Activated naive CD4-positive, alpha-beta T cell treated with anti-CD3 and anti-CD28 coated beads, Interleukin-2, amount 50 U/mL, for 16 hours (primary cell): Measurements from ENCODE around the gene LSM11.
"Not testable (repeated sequence)": the region's sequence is repeated elsewhere in the genome, so short reads cannot be mapped to it uniquely, and the experiment has no call there.

ENCODE experiments used
- DNase-seq: peaks from one replicate; pipeline ENCODE4 v3.0.0-alpha.2; 2020

LSM11 gene

DNA sequence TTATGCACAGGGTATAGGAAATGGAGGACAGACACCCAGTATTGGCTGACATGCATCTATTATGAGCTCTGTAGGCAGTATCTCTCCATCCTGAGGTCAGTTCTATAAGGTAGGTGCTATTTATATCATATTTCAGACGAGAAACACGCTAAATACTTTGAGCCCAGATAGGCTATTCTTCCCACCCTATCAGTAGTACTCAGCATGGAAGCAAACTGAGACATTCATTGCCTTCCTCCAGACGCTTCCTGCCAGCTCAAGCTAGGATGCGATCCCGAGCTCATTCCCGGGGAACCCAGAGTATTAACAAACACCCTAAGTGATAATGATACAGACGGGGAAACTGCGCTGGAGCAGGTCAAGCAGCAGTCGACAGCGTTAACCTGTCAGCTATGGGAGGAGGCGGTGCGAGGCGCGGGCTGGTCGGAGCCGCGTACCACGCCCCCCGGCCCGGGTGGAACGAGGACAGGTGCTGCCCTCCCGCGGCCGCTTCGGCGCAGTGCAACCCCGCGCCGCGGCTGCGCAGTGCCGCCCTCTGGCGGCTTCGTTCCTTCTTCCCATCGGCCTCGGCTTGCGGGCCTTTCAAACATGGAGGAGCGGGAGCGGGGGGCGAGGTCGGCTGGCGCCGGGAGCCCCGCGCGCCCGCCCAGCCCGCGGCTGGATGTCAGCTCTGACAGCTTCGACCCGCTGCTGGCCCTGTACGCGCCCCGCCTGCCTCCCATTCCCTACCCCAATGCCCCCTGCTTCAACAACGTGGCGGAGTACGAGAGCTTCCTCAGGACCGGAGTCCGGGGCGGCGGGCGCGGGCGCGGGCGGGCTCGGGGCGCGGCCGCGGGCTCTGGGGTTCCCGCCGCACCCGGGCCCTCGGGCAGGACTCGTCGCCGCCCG is at the start of gene LSM11:
Gene LSM11 (plus strand): TSS at position 550 of the 888 bp plus-strand sequence. CDS start 39 bp downstream, at position 589.
- DNase-seq = peak; percentile 90

- not testable (repeated sequence) for DNase-seq
These were observed 49.7 kb upstream of the LSM11 start for GRCh38 chr5:157693816-157694215.

DNA sequence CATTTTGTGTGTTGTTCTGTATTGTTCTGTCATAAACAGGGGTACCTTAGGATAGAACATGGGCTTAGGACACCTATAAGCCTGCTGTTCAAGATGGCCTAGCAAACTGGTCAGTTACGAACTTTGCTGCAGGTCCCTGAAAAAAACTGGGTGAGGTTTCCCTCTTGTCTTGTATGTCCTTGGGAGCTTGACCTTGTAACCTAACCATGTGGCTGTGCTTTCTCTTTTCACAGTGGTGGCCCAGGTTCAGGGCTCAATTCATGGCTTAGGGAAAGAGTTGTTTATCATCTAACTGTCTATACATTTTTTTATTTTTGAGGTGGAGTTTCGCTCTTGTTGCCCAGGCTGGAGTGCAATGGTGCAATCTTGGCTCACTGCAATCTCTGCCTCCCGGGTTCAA is 47.4 kb upstream of the LSM11 start:
- DNase-seq = not testable (repeated sequence)

DNA sequence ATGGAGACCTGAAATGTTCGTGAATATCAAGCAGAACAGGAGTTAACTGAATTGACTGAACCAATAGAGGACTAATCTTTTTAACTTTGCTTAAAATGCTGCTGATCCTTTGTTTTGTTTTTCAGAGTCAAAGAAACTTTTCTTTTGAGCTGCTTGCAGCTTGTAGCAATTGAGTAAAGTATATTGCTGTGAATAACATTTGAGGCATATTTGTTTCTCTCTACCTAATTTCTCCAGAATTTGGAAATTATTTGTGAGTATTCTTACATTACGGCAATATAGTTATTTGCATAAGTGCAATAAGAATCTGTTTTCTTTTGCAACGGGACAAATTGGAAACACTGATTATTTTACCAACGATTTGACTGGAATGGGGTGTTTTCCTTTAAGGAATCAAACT is 44.8 kb upstream of the LSM11 start:
- not testable (repeated sequence) for DNase-seq

DNA sequence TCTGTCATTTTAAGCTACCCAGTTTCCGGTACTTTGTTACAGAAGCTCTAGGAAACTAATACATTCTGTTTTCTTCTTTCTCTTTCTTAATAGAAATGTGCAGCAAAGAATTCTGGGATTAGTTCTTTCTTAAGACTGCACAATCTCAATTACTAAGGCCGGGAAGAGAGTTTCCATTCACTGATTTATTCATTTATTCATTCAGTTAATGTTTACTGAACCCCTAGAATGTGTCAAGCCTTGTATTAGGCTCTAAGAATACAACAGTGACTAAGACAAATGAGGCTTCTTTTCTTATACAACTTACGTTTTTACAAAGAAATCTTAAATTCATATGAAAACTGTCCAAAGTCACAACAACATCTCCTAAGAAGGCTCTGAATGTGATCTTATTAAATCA is 39.8 kb upstream of the LSM11 start:
- DNase-seq = no peak

GRCh38 chr5:157708866-157709265 is 34.6 kb upstream of the LSM11 start:
- DNase-seq = no peak

DNA sequence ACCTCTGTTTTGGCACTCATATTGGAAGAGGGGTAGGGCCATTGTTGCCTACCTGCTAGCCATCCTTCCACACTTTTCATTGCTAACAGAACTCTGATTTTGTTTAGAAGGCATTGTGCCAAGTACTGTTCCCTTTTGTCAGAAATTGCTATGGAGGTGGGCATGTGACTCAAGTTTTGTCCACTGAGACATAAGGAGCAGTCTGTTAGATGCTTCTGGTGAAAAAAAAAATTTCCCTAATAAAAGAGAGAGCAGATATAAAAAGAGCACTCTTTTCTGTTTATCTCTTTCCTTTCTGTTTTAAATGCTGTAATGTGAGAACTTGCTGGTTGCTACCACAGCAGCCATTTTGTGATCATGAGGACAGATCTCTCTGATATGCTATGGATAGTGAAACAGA is 34.2 kb upstream of the LSM11 start:
- DNase-seq = no peak

DNA sequence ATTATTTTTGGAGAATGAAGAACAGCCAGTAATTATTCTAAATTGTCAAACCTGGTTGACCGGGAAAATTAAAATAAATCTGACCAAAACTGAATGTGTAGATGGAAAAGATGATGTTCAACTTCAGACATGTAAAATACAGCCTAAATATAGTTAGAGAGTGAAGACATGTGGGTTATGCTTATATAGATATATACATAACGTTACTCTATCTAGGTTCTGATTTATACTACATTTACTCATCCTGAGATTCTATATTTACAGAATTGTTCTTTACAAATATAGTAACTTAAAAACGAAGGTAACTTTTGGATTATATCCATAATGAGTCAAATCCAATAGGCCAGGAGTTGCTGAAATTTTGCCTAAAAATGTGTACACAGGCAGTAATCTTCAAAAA is 33.1 kb upstream of the LSM11 start:
- no peak for DNase-seq

DNA sequence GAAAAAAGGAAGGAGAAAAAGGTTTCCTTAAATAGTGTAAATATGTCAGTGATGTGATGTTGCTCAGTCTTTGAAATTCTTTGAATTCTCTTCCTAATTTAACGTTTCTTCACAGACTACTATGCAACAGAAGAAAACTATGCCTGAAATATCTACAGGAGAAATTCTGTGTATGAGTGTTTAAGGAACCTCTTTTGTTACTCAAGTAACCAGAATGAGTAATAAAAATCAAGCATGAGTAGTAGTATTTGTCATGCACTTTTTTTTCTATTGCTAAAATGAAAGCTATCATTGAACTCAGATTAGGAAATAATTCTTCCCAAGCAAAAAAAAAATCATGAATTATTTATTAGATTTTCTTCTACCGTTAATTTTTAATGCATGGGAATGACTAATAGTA is 32.6 kb upstream of the LSM11 start:
- DNase-seq = no peak

DNA sequence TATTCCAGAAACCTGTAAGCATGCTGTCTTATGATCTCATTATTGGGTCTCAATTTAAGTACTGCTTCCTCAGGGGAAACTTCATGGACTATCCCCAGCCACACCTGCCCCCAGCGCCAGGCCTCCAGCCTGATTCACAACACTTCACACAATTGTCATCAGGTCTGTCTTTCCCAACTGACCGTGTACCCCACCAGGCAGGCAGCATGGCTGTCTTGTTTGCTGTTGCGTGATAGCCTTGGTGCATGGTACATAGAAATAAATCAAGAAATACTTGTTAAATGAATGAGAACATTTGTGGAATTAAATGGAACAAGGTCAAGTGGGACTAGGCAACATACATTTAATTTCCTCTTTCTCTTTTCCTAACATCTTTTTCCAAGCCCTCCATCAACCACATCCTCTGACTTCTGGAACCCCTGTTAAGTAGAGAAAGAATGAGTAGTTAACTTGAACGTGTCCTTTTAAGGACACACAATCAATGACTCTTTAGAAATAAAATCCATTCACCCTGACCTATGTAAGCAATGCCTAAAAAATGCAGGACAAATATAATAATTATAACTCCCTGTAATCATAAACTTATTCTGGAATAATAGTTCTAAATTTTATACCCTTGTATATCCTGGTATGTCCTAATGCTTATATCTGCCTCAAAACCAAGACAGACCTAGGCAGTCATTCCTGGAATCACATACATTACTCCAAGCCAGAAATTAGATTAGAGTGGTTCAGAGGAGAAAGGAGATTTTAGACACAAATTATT is 29.5 kb upstream of the LSM11 start:
- no peak for DNase-seq

- no peak for DNase-seq
These were observed 29.0 kb upstream of the LSM11 start for GRCh38 chr5:157714596-157714864.

- DNase-seq = no peak
These were observed 25.0 kb upstream of the LSM11 start for GRCh38 chr5:157718519-157718918.

- no peak for DNase-seq
These were observed 24.3 kb upstream of the LSM11 start for GRCh38 chr5:157719245-157719644.

DNA sequence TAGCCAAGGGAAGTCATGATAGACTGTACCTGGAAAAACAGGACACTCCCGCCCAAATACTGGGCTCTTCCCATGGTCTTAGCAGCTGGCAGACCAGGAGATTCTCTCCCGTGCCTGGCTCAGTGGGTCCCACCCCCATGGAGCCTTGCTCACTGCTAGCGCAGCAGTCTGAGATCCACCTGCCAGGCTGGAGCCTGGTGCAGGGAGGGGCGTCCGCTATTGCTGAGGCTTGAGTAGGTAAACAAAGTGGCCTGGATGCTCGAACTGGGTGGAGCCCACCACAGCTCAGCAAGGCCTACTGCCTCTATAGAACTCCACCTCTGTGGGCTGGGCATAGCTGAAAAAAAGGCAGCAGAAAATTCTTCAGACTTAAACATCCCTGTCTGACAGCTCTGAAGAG is 22.4 kb upstream of the LSM11 start:
- no peak for DNase-seq

GRCh38 chr5:157722895-157723294 is 20.6 kb upstream of the LSM11 start:
- DNase-seq = not testable (repeated sequence)

GRCh38 chr5:157726607-157727006 is 16.9 kb upstream of the LSM11 start:
- DNase-seq = not testable (repeated sequence)

GRCh38 chr5:157727858-157728257 is 15.7 kb upstream of the LSM11 start:
- not testable (repeated sequence) for DNase-seq

- no peak for DNase-seq
These were observed 13.7 kb upstream of the LSM11 start for GRCh38 chr5:157729858-157730257.

- no peak for DNase-seq
These were observed 12.6 kb upstream of the LSM11 start for GRCh38 chr5:157730900-157731271.

DNA sequence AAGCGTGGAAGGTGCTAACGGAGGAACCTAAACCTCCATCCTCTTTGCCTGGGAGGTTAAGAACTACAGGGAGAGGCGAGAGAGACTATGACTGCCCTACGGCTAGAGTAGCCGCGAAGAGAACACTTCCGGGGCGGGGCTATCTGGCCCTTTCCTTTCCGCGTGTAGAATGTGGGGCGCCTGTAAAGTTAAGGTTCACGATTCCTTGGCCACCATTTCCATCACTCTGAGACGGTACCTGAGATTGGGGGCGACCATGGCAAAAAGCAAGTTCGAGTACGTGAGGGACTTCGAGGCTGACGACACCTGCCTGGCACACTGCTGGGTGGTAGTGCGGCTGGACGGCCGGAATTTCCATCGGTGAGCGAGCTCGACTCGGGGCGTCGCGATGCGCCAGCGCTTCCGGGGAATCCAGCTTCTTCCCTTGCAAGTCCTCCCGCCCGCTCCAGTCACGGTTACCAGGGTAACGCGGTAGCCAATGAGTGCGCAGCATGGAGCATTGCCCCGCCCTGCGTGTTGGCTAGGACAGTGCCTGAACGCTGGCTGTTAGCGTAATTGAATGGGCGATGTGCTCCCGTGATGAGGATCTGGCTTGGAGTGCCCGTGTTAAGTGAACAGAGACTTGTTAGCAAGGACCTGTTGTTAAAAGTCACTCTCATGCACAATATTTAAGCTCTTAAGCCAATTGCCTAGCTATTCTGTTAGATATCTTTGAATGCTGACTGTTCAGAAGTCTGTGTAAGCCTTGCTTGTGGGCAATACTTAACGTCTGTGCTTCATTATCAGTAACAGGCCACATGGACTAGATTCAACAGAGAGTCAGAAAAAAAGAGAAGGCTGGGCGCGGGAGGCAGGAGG is 12.0 kb upstream of the LSM11 start, which contains the start of gene THG1L:
Gene THG1L (plus strand): TSS at position 149 of the 858 bp plus-strand sequence. CDS start 21 bp downstream, at position 170.
- DNase-seq = peak; percentile 97

GRCh38 chr5:157732130-157732514 is 11.4 kb upstream of the LSM11 start:
- DNase-seq = no peak

DNA sequence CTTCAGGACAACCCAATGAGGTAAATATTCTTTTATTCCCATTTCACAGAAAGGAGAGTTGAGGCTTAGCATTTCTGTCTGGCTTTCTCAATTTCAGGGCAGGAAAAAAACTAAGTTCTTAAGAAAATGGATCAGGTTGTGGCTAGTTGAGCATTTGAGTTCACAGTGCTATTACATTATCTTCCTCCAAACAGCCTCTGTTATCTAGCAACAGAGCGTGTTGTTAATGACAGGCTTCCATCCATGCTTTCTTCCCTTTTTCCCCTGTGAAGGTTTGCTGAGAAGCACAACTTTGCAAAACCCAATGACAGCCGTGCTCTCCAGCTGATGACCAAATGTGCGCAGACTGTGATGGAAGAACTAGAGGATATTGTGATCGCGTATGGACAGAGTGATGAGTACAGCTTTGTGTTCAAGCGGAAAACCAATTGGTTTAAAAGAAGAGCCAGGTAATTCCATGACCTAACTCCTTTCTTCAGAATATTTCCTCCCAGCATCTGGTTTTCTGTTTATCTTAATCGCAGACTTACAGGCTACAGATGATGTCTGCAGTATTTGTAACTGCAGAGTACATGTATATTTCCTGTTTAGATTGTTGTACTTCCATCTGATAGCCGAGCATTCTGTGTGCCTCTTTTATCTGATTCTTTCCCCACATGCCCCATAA is 10.8 kb upstream of the LSM11 start:
- DNase-seq = no peak

DNA sequence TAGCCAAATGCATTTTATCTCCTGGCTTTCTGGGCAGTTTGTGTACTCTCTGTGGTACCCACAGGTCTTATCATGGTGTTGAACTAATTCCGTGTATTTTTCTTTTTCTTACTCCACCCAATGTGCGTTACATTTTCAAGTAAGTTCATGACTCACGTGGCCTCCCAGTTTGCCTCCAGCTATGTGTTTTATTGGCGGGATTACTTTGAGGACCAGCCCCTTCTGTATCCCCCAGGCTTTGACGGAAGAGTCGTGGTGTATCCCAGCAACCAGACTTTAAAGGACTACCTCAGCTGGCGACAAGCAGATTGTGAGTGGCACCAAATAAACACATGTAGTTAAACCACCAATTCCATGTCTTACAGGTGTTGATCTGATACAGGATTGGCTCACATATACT is 9.1 kb upstream of the LSM11 start:
- no peak for DNase-seq
